ENCODE results near the gene GRAMD2A. TPM values are rescaled to one million over a fixed set of nuclear protein-coding genes. Genes with fewer than 3 reads are reported as not detected.
"Not testable (repeated sequence)": the region's sequence is repeated elsewhere in the genome, so short reads cannot be mapped to it uniquely, and the experiment has no call there.

Gene GRAMD2A
- total RNA-seq, 2 experiments from 2014 or later, result not detected

DNA sequence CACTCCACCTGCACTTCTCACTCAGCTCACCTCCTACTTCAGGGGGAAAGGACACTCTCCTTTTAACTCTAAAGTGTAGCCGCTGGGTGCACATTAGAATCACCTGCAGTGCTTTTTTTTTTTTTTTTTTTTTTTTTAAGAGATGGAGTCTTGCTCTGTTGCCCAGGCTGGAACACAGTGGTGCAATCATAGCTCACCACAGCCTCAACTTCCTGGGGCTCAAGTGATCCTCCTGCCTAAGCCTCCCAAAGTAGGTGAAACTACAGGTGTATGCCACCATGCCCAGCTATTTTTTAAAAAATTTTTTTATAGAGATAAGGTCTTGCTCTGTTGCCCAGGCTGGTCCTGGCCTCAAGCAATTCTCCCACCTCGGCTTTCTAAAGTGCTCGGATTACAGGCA is 20.8 kb downstream of the GRAMD2A start:
- Mint-ChIP-seq H3K27ac (no peak overlapping the region), H3K36me3 (ENCODE audit: low read depth) (no peaks in the 10 kb centered on the region), H3K27me3 (peaks cover 9% of the 10 kb centered on the region), H3K4me1 (peaks cover 4% of the 10 kb centered on the region), H3K9me3 (no peaks in the 10 kb centered on the region), H3K4me3 (no peak overlapping the region)
- POLR2A ChIA-PET, result interaction anchor here (0.6 kb wide), 1 partner anchor 28 kb away, joined by 3 read pairs; no protein-coding TSS in a partner anchor
- DNase-seq, result no peak
- CTCF ChIA-PET, result interaction anchor here (0.6 kb wide), 1 partner anchor 28 kb away, joined by 3 read pairs; no protein-coding TSS in a partner anchor

GRCh38 chr15:72176159-72176558 is 21.4 kb downstream of the GRAMD2A start:
- ChIA-PET POLR2A (no interaction called here), CTCF (no interaction called here)
- DNase-seq, result no peak
- Mint-ChIP-seq H3K4me3 (no peak overlapping the region), H3K9me3 (no peaks in the 10 kb centered on the region), H3K27me3 (peaks cover 4% of the 10 kb centered on the region), H3K4me1 (peaks cover 4% of the 10 kb centered on the region), H3K36me3 (ENCODE audit: low read depth) (no peaks in the 10 kb centered on the region), H3K27ac (no peak overlapping the region)

DNA sequence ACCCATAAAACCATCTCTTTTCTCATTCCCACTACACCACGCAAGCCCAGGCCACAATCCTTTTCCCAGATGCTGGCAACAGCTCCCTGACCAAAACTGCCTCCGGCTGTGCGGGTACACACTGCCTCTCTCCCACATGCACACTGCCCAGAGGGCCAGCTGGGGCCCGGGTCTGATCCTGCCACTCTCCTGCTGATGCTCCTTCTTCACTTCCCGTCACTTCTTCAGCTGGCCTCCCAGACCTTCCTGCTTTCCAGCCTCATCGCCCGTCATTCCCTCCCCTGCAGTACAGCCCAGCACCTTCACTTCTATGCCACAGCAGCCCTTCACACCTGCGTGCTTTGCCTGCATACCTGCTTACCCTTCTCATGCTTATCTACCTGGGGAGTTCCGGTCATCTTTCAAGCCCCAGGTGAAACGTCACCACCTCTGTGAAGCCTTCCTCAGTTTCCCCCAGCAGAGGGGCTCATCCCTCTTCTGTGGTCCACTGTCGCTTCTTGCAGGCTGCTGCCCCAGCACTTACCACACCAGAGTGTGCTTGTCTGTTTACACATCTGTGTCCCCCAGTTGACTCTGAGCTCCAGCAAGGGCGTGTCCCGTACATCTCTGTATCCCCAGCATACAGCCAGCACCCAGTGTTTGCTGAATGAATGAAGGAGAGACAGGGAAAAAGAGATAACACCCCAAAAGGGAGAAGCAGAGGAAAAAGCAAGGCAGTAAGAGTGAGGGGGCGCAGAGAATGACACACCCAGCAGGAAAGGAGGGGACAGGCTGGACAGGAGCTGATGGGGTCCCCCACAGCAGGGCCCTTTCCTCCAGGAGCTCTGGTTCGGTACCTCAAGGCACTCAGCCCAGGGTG is 22.2 kb downstream of the GRAMD2A start:
- no peak overlapping the region for H3K4me3 Mint-ChIP-seq
- H3K27me3 Mint-ChIP-seq, result no peaks in the 10 kb centered on the region
- H3K9me3 Mint-ChIP-seq, result no peaks in the 10 kb centered on the region
- no peak overlapping the region for H3K27ac Mint-ChIP-seq
- DNase-seq, result no peak
- POLR2A ChIA-PET, result no interaction called here
- CTCF ChIA-PET, result no interaction called here
- peaks cover 4% of the 10 kb centered on the region for H3K4me1 Mint-ChIP-seq
- no peaks in the 10 kb centered on the region for H3K36me3 Mint-ChIP-seq (ENCODE audit: low read depth)

- Mint-ChIP-seq H3K4me1 (peaks cover 4% of the 10 kb centered on the region), H3K27ac (no peak overlapping the region), H3K4me3 (no peak overlapping the region), H3K9me3 (no peaks in the 10 kb centered on the region), H3K27me3 (no peaks in the 10 kb centered on the region), H3K36me3 (ENCODE audit: low read depth) (no peaks in the 10 kb centered on the region)
- DNase-seq, result no peak
- CTCF ChIA-PET, result interaction anchor here (0.9 kb wide), 1 partner anchor 53 kb away, joined by 3 read pairs; no protein-coding TSS in a partner anchor
- POLR2A ChIA-PET, result no interaction called here
Measured at GRCh38 chr15:72174551-72175165, 22.9 kb downstream of the GRAMD2A start.

- H3K36me3 Mint-ChIP-seq (ENCODE audit: low read depth), result no peaks in the 10 kb centered on the region
- H3K4me3 Mint-ChIP-seq, result no peak overlapping the region
- H3K9me3 Mint-ChIP-seq, result no peaks in the 10 kb centered on the region
- ChIA-PET POLR2A (no interaction called here), CTCF (interaction anchor here (0.9 to 1.8 kb wide), 3 partner anchors 11 to 53 kb away, joined by 3 to 4 read pairs (median 3); no protein-coding TSS in a partner anchor)
- no peak overlapping the region for H3K27ac Mint-ChIP-seq
- H3K4me1 Mint-ChIP-seq, result peaks cover 9% of the 10 kb centered on the region
- no peaks in the 10 kb centered on the region for H3K27me3 Mint-ChIP-seq
- no peak for DNase-seq
Measured at GRCh38 chr15:72173864-72174550, 23.6 kb downstream of the GRAMD2A start.

GRCh38 chr15:72173401-72173800 is 24.2 kb downstream of the GRAMD2A start:
- no peaks in the 10 kb centered on the region for H3K27me3 Mint-ChIP-seq

DNA sequence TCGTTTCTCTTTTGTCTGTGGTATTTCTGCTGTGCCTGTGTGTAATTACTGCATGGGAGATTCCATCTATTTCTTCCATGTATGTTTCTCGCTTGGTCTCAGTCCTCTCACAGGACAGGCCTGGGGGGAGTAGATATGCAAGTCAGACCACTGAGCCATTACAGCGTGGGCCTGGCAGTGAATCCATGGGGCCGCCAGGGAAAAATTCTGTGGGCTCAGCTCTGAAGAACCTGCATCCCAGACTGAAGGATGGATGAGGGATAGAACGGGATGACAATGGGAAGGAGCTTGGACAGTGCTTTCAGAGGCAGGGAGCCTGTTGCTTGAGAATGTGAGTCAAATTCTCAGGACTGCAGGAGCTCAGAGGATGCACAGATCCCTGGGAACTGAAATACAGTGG is 24.8 kb downstream of the GRAMD2A start:
- Mint-ChIP-seq H3K9me3 (no peaks in the 10 kb centered on the region), H3K4me3 (no peak overlapping the region), H3K36me3 (ENCODE audit: low read depth) (no peaks in the 10 kb centered on the region), H3K4me1 (peaks cover 21% of the 10 kb centered on the region), H3K27ac (no peak overlapping the region), H3K27me3 (no peaks in the 10 kb centered on the region)
- POLR2A ChIA-PET, result no interaction called here
- CTCF ChIA-PET, result interaction anchor here (1.2 to 1.8 kb wide), 2 partner anchors 10 to 54 kb away, joined by 3 to 4 read pairs; no protein-coding TSS in a partner anchor
- DNase-seq, result no peak

More at GRCh38 chr15:72173401-72173800, 24.2 kb downstream of the GRAMD2A start:
- no peak for DNase-seq
- POLR2A ChIA-PET, result no interaction called here
- H3K36me3 Mint-ChIP-seq (ENCODE audit: low read depth), result no peaks in the 10 kb centered on the region
- no peaks in the 10 kb centered on the region for H3K9me3 Mint-ChIP-seq
- H3K27ac Mint-ChIP-seq, result no peak overlapping the region
- CTCF ChIA-PET, result interaction anchor here (1.2 to 1.8 kb wide), 2 partner anchors 11 to 53 kb away, joined by 3 to 4 read pairs; no protein-coding TSS in a partner anchor
- peaks cover 15% of the 10 kb centered on the region for H3K4me1 Mint-ChIP-seq
- H3K4me3 Mint-ChIP-seq, result no peak overlapping the region

DNA sequence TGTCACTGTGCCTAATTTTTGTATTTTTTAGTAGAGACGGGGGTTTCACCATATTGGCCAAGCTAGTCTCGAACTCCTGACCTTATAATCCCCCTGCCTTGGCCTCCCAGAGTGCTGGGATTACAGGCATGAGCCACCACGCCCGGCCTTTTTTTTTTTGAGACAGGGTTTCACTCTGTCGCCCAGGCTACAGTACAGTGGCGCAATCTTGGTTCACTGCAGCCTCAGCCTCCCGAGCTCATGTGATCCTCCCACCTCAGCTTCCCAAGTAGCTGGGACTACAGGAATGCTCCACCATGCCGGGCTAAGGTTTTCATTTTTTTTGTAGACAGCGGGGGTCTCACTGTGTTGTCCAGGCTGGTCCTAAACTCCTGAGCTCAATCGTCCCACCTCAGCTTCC is 25.6 kb downstream of the GRAMD2A start:
- peaks cover 22% of the 10 kb centered on the region for H3K4me1 Mint-ChIP-seq
- CTCF ChIA-PET, result interaction anchor here (1.8 kb wide), 1 partner anchor 9 kb away, joined by 4 read pairs; no protein-coding TSS in a partner anchor
- H3K4me3 Mint-ChIP-seq; H3K36me3 Mint-ChIP-seq (ENCODE audit: low read depth); DNase-seq; POLR2A ChIA-PET; H3K27me3 Mint-ChIP-seq; H3K27ac Mint-ChIP-seq; H3K9me3 Mint-ChIP-seq: not testable (repeated sequence)

- H3K27ac Mint-ChIP-seq, result no peak overlapping the region
- no peaks in the 10 kb centered on the region for H3K27me3 Mint-ChIP-seq
- H3K36me3 Mint-ChIP-seq (ENCODE audit: low read depth), result no peaks in the 10 kb centered on the region
- POLR2A ChIA-PET, result no interaction called here
- peaks cover 22% of the 10 kb centered on the region for H3K4me1 Mint-ChIP-seq
- no peaks in the 10 kb centered on the region for H3K9me3 Mint-ChIP-seq
- CTCF ChIA-PET, result no interaction called here
- H3K4me3 Mint-ChIP-seq, result no peak overlapping the region
- no peak for DNase-seq
Measured at GRCh38 chr15:72170691-72171090, 26.9 kb downstream of the GRAMD2A start.

- ChIA-PET CTCF (no interaction called here), POLR2A (no interaction called here)
- Mint-ChIP-seq H3K36me3 (ENCODE audit: low read depth) (no peaks in the 10 kb centered on the region), H3K27ac (no peak overlapping the region), H3K27me3 (no peaks in the 10 kb centered on the region), H3K4me1 (peaks cover 20% of the 10 kb centered on the region), H3K9me3 (no peaks in the 10 kb centered on the region), H3K4me3 (no peak overlapping the region)
- no peak for DNase-seq
Measured at GRCh38 chr15:72169921-72170611, 27.5 kb downstream of the GRAMD2A start.

DNA sequence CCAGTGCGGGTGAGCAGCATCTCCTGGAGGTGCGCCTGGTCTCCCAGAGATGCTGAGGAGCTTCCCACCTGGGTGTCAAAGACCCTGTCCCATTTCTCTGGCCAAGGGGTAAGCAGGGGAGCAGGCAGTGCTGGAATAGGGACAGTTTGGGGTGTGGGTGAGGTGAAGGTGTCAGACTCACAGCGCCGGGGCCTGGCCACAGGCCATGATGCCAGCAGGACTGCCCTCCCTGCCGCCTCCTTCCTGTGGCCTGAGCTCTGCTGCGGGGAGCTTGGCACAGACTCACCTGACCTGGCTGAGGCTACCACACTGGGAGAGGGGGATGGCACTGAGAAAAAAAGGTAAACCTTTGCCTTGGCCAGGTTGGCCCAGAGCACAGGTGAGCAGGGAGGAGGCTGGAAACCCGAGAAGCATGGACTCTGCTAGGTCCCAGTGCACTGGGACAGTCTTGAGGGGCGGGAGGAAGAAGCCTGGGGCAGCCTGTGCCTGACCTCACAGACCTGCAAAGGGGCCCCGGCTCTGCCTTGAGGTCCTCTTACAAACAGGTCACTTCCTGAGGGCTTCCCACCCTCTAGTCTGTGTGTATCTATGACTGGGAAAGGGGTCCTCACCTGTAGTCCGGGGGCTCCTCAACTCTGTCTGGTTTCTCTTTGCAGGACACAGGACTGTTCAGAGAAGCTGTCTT is 28.2 kb downstream of the GRAMD2A start:
- H3K27me3 Mint-ChIP-seq, result no peaks in the 10 kb centered on the region
- peak overlapping the region; percentile 47 for H3K27ac Mint-ChIP-seq

DNA sequence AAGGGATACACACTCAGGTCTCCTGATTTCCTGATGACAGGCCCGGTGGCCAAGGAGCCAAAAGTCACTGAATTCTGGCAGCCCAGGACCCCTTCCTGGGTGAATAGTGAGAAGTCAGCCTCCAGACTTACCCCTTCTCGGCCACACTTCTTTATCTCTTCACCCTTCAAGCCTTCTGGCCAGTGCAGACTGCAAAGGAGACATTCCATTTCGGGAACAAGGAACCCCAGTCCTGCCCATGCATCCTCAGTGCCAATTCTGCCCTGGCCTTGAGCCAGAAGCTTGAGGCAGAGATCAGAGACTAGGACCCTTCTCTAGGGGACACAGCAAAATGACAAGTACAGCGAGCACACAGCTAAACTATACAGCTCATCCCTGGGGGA is 28.8 kb downstream of the GRAMD2A start:
- ChIA-PET POLR2A (no interaction called here), CTCF (interaction anchor here (0.5 to 1.6 kb wide), 2 partner anchors 13 to 380 kb away, joined by 3 to 7 read pairs; no protein-coding TSS in a partner anchor)
- Mint-ChIP-seq H3K27ac (peak overlapping the region; percentile 47), H3K9me3 (no peaks in the 10 kb centered on the region), H3K36me3 (ENCODE audit: low read depth) (no peaks in the 10 kb centered on the region), H3K27me3 (no peaks in the 10 kb centered on the region), H3K4me1 (peaks cover 18% of the 10 kb centered on the region), H3K4me3 (no peak overlapping the region)
- no peak for DNase-seq

More for the DNA sequence above, 28.2 kb downstream of the GRAMD2A start:
- Mint-ChIP-seq H3K36me3 (ENCODE audit: low read depth) (no peaks in the 10 kb centered on the region), H3K9me3 (no peaks in the 10 kb centered on the region), H3K4me1 (peaks cover 18% of the 10 kb centered on the region), H3K4me3 (no peak overlapping the region)
- ChIA-PET POLR2A (no interaction called here), CTCF (interaction anchor here (1.6 kb wide), 1 partner anchor 13 kb away, joined by 7 read pairs; no protein-coding TSS in a partner anchor)
- DNase-seq, result no peak

Measured in activated CD4-positive, alpha-beta T cell treated with anti-CD3 and anti-CD28 coated beads, Interleukin-2, amount 10 ng/mL, durations not matched to agents 7 days and 5 days (primary cell).